PC-9 (cell line): Measurements from ENCODE around the gene ANKS1B.

Source experiments
- EZH2 ChIP-seq: fragments of 200-600 bp; sonication (generic); IDR thresholded peaks from 2 replicates; pipeline ENCODE4 v1.8.0; 2017; ENCODE audit warnings: antibody characterized with exemption, low read depth
- TF ChIP-seq, protein P1 (sequence below): fragments of 200-600 bp; sonication (generic); conservative IDR thresholded peaks from 2 replicates; pipeline ENCODE4 v1.6.1; 2017; ENCODE audit warnings: mixed run types, antibody characterized with exemption, mild to moderate bottlenecking, moderate library complexity

DNA sequence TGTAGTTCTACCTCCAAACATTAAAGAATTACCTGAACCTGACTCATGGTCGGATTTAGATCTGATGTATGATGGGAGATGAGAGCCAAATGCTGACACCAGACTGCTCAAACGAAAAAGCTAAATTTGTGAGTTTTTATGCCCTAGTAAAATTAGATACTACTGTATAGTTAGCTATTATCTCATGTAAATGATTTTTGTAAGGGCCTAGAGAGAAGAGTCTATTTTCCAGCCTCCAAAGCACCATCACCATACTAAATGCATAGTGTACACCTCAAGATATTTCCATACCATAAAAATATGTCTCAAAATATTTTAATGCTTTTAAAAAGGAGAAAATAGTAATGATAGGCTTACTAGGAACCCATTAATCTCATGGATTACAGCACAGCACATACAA, 18.3 kb downstream of the ANKS1B start:
- TF ChIP-seq EZH2 = no peak
- TF ChIP-seq, protein P1, sequence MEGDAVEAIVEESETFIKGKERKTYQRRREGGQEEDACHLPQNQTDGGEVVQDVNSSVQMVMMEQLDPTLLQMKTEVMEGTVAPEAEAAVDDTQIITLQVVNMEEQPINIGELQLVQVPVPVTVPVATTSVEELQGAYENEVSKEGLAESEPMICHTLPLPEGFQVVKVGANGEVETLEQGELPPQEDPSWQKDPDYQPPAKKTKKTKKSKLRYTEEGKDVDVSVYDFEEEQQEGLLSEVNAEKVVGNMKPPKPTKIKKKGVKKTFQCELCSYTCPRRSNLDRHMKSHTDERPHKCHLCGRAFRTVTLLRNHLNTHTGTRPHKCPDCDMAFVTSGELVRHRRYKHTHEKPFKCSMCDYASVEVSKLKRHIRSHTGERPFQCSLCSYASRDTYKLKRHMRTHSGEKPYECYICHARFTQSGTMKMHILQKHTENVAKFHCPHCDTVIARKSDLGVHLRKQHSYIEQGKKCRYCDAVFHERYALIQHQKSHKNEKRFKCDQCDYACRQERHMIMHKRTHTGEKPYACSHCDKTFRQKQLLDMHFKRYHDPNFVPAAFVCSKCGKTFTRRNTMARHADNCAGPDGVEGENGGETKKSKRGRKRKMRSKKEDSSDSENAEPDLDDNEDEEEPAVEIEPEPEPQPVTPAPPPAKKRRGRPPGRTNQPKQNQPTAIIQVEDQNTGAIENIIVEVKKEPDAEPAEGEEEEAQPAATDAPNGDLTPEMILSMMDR = no peak
